ENCODE data around the gene PDIA5.
"Not testable (repeated sequence)": the region's sequence is repeated elsewhere in the genome, so short reads cannot be mapped to it uniquely, and the experiment has no call there.

Gene PDIA5

GRCh38 chr3:123150449-123151215, 83.8 kb downstream of the PDIA5 start:
- DNase-seq (ENCODE audit: low read depth), result no peak

GRCh38 chr3:123151251-123151705, 84.5 kb downstream of the PDIA5 start:
- no peak for DNase-seq (ENCODE audit: low read depth)

GRCh38 chr3:123151853-123152420, 85.1 kb downstream of the PDIA5 start:
- not testable (repeated sequence) for DNase-seq (ENCODE audit: low read depth)

GRCh38 chr3:123152687-123153086, 85.9 kb downstream of the PDIA5 start:
- DNase-seq (ENCODE audit: low read depth), result no peak

- no peak for DNase-seq (ENCODE audit: low read depth)
Observed at GRCh38 chr3:123153125-123154019, 86.5 kb downstream of the PDIA5 start.

- DNase-seq (ENCODE audit: low read depth), result no peak
Observed at GRCh38 chr3:123154020-123154985, 87.5 kb downstream of the PDIA5 start.

GRCh38 chr3:123155471-123156011, 88.7 kb downstream of the PDIA5 start:
- no peak for DNase-seq (ENCODE audit: low read depth)

- DNase-seq (ENCODE audit: low read depth), result no peak
Observed at GRCh38 chr3:123156276-123156995, 89.6 kb downstream of the PDIA5 start.

GRCh38 chr3:123157209-123157597, 90.4 kb downstream of the PDIA5 start:
- no peak for DNase-seq (ENCODE audit: low read depth)

GRCh38 chr3:123157598-123158287, 90.9 kb downstream of the PDIA5 start:
- DNase-seq (ENCODE audit: low read depth), result no peak

- DNase-seq (ENCODE audit: low read depth), result no peak
Observed at GRCh38 chr3:123158330-123158729, 91.5 kb downstream of the PDIA5 start.

GRCh38 chr3:123158899-123159390, 92.1 kb downstream of the PDIA5 start:
- no peak for DNase-seq (ENCODE audit: low read depth)

GRCh38 chr3:123159926-123160635, 93.3 kb downstream of the PDIA5 start:
- no peak for DNase-seq (ENCODE audit: low read depth)

- DNase-seq (ENCODE audit: low read depth), result no peak
Observed at GRCh38 chr3:123161167-123161566, 94.3 kb downstream of the PDIA5 start.

GRCh38 chr3:123163141-123163540, 96.3 kb downstream of the PDIA5 start:
- no peak for DNase-seq (ENCODE audit: low read depth)

- DNase-seq (ENCODE audit: low read depth), result no peak
Observed at GRCh38 chr3:123165163-123165562, 98.3 kb downstream of the PDIA5 start.

- no peak for DNase-seq (ENCODE audit: low read depth)
Observed at GRCh38 chr3:123167686-123168085, 100.9 kb downstream of the PDIA5 start.

GRCh38 chr3:123168122-123168521, 101.3 kb downstream of the PDIA5 start:
- DNase-seq (ENCODE audit: low read depth), result no peak

- DNase-seq (ENCODE audit: low read depth), result no peak
Observed at GRCh38 chr3:123168605-123169004, 101.8 kb downstream of the PDIA5 start.
